Upper lobe of left lung (tissue), 6 donors: ENCODE results near the gene ARL6IP6. TPM values are rescaled to one million over a fixed set of nuclear protein-coding genes. Genes with fewer than 3 reads are reported as not detected.

Source experiments
- ATAC-seq, 2 donors: fragments of 200-7000 bp; cut with Tn5 transposase; one replicate each; pipeline ENCODE4 v1.9.1; 2022; ENCODE audit warnings: mild to moderate bottlenecking in 2 of 2, moderate library complexity in 2 of 2; ENCODE audit not compliant: low FRiP score in 2 of 2
- DNase-seq, 2 donors: peaks; one replicate each; pipeline ENCODE4 v3.0.0-alpha.2; 2019 to 2020
- H3K27ac ChIP-seq, 4 donors: fragments of 200-600 bp; sonication (generic); one replicate each; pipeline ENCODE4 v1.5.1; 2016 to 2019
- H3K27me3 ChIP-seq, 4 donors: fragments of 200-600 bp; sonication (generic); one replicate each; pipeline ENCODE4 v1.5.1; 2017 to 2019
- H3K36me3 ChIP-seq, 4 donors: fragments of 200-600 bp; sonication (generic); one replicate each; pipeline ENCODE4 v1.5.1; 2016 to 2019
- H3K4me1 ChIP-seq, 4 donors: fragments of 200-600 bp; sonication (generic); one replicate each; pipeline ENCODE4 v1.5.1; 2018 to 2019
- H3K4me3 ChIP-seq, 4 donors: fragments of 200-600 bp; sonication (generic); one replicate each; pipeline ENCODE4 v1.5.1; 2017 to 2019; ENCODE audit warnings: mild to moderate bottlenecking in 2 of 4, moderate library complexity in 1 of 4
- H3K9me3 ChIP-seq, 4 donors: fragments of 200-600 bp; sonication (generic); one replicate each; pipeline ENCODE4 v1.5.1; 2018 to 2019
- EP300 ChIP-seq, 4 donors: sonication (generic); formaldehyde crosslinking; IDR thresholded peaks; one replicate each; pipeline ENCODE4 v1.5.1; 2017; ENCODE audit warnings: antibody characterized with exemption in 4 of 4, control low read depth in 2 of 4
- POLR2A ChIP-seq, 4 donors: fragments of 450-650 bp; IDR thresholded peaks; one replicate each; pipeline ENCODE4 v1.5.1; 2016 to 2017; ENCODE audit warnings: antibody characterized with exemption in 4 of 4, mild to moderate bottlenecking in 2 of 4
- POLR2AphosphoS5 ChIP-seq, 2 donors: sonication (generic); formaldehyde crosslinking; IDR thresholded peaks; one replicate each; pipeline ENCODE4 v1.5.1; 2017; ENCODE audit warnings: antibody characterized with exemption in 2 of 2
- WGBS, 2 donors: methylation state at CpG; one replicate each; pipeline ENCODE4 v1.1.5; 2017 to 2018; 5-methylcytosine and 5-hydroxymethylcytosine counted together
- total RNA-seq, 6 donors: library from RNA; depleted of rRNA in 4 of 6; stranded (reverse); fragments of >200 nt in 4 of 6; gene quantifications; one replicate each; pipeline versions ENCODE4 v1.1.0 to v1.2.1, GENCODE V29; 2016 to 2021
- TF ChIP-seq, protein P1 (sequence below), 6 experiments: fragments of 450-650 bp in 4 of 6; fragments of 200-600 bp in 2 of 6; sonication (generic) in 2 of 6; IDR thresholded peaks; one replicate each; pipeline ENCODE4 v1.5.1; 2016 to 2019; ENCODE audit warnings: antibody characterized with exemption in 6 of 6
- donor health status: DM: no; HTN: no; CAD: no; lungs with moderate emphysema.
- donor health status: DM: no; HTN: yes; CAD: no; lungs with severe emphysema.

The ARL6IP6 gene
- total RNA-seq, 6 donors from 2014 or later: 7.5 to 27.4 (median 20.0) TPM

DNA sequence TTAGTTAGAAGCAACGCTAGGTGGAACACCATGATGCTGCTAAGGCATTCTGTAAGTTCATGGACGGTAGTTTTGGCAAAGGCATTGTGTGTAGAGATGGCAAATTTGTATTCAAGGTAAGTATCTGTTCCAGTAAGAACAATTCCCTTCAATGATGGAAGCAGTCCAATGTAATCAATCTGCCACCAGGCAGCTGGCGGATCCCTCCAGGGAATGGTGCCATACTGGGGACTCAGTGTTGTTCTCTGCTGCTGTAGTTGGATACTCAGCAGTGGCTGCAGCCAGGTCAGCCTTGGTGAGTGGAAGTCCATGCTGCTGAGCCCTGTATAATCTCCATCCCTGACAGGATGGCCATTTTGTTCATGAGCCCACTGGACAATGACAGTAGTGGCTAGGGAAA, 62.8 kb downstream of the ARL6IP6 start:
- no peak overlapping the region for H3K27ac ChIP-seq
- H3K9me3 ChIP-seq: no peaks in the 10 kb centered on the region
- WGBS, 2 donors: 79 to 86% methylated on average over 3 of the region's 3 CpGs
- ATAC-seq (no peak), DNase-seq (no peak)
- H3K4me1 ChIP-seq: no peaks in the 10 kb centered on the region
- no peak overlapping the region for H3K4me3 ChIP-seq
- H3K27me3 ChIP-seq: no peaks in the 10 kb centered on the region
- TF ChIP-seq, protein P1, sequence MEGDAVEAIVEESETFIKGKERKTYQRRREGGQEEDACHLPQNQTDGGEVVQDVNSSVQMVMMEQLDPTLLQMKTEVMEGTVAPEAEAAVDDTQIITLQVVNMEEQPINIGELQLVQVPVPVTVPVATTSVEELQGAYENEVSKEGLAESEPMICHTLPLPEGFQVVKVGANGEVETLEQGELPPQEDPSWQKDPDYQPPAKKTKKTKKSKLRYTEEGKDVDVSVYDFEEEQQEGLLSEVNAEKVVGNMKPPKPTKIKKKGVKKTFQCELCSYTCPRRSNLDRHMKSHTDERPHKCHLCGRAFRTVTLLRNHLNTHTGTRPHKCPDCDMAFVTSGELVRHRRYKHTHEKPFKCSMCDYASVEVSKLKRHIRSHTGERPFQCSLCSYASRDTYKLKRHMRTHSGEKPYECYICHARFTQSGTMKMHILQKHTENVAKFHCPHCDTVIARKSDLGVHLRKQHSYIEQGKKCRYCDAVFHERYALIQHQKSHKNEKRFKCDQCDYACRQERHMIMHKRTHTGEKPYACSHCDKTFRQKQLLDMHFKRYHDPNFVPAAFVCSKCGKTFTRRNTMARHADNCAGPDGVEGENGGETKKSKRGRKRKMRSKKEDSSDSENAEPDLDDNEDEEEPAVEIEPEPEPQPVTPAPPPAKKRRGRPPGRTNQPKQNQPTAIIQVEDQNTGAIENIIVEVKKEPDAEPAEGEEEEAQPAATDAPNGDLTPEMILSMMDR (IDR thresholded peaks at IDR 0.05): no peak
- TF ChIP-seq POLR2AphosphoS5 (IDR thresholded peaks at IDR 0.05) (no peak), EP300 (IDR thresholded peaks at IDR 0.05) (no peak)
- no peaks in the 10 kb centered on the region for H3K36me3 ChIP-seq

DNA sequence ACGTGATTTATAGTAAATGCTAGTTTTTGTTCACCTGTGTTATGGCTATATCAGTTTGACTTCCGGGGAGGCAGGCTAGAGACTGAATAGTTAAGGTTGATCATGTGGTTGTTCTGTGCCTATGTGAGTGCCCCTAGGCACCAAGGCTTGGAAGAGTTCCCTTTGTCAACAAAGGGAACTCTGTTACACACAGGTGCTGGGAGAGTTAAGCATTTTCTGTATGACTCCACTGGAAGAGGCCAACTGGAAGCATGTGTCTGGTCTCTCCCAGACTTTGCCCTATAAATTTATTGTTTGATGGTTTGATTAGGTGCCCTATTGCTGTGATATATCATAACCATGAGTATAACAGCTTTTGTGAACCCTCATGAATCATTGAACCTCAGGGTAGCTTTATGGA, 63.8 kb downstream of the ARL6IP6 start:
- ATAC-seq: no peak
- H3K9me3 ChIP-seq: no peaks in the 10 kb centered on the region
- no peaks in the 10 kb centered on the region for H3K36me3 ChIP-seq
- H3K4me1 ChIP-seq: no peaks in the 10 kb centered on the region
- 81 to 86% methylated on average over 2 of the region's 2 CpGs for WGBS, 2 donors
- no peaks in the 10 kb centered on the region for H3K27me3 ChIP-seq
- TF ChIP-seq, protein P1 (IDR thresholded peaks at IDR 0.05): no peak
- TF ChIP-seq POLR2AphosphoS5 (IDR thresholded peaks at IDR 0.05) (no peak), EP300 (IDR thresholded peaks at IDR 0.05) (no peak), POLR2A (IDR thresholded peaks at IDR 0.05) (no peak)
- no peak overlapping the region for H3K4me3 ChIP-seq
- H3K27ac ChIP-seq: no peak overlapping the region
- no peak for DNase-seq

DNA sequence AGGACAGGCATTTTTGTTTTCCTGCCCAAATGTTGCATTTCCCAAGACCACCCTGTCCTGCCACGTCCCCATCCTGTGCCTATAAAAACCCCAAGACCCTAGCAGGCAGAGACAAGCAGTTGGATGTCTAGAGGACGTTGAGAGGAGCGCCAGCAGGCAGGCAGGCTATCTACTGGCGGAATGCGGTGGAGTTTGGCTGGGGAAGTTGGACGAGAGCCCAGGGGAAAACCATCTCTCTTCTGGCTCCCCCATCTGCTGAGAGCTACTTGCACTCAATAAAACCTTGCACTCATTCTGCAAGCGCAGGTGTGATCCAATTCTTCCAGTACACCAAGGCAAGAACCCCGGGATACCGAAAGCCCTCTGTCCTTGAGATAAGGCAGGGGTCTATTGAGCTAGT, 72.5 kb downstream of the ARL6IP6 start:
- ATAC-seq (no peak), DNase-seq (no peak)
- TF ChIP-seq POLR2AphosphoS5 (IDR thresholded peaks at IDR 0.05) (no peak), EP300 (IDR thresholded peaks at IDR 0.05) (no peak), POLR2A (IDR thresholded peaks at IDR 0.05) (no peak)
- TF ChIP-seq, protein P1 (IDR thresholded peaks at IDR 0.05): no peak
- Histone ChIP-seq H3K4me3 (no peak overlapping the region), H3K4me1 (no peaks in the 10 kb centered on the region), H3K27me3 (no peaks in the 10 kb centered on the region), H3K27ac (no peak overlapping the region), H3K36me3 (no peaks in the 10 kb centered on the region), H3K9me3 (no peaks in the 10 kb centered on the region)
- 81 to 88% methylated on average over 9 of the region's 9 CpGs for WGBS, 2 donors

DNA sequence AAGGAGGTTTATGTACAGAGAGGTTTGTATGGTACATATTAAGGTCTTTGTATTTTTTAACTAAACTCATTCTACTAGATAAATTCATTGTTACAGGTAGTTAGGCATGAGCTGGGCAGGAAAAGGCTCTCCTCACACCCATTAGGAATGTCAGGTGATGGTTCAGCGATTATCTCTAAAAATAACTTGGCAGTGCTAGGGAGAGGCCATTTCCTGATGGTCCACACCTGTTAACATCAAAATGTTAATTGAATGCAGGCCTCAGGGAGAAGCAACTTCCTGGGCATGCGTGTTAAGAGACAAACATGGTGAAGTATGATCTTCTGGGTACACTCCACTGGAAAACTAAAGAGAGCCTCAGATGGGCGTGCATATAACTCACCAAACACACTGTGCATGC, 73.6 kb downstream of the ARL6IP6 start:
- ATAC-seq (no peak), DNase-seq (no peak)
- 68 to 74% methylated on average over 3 of the region's 3 CpGs for WGBS, 2 donors
- Histone ChIP-seq H3K4me3 (no peak overlapping the region), H3K27ac (no peak overlapping the region), H3K36me3 (no peaks in the 10 kb centered on the region), H3K9me3 (no peaks in the 10 kb centered on the region), H3K4me1 (no peaks in the 10 kb centered on the region), H3K27me3 (no peaks in the 10 kb centered on the region)
- TF ChIP-seq POLR2AphosphoS5 (IDR thresholded peaks at IDR 0.05) (no peak), EP300 (IDR thresholded peaks at IDR 0.05) (no peak), POLR2A (IDR thresholded peaks at IDR 0.05) (no peak)
- TF ChIP-seq, protein P1 (IDR thresholded peaks at IDR 0.05): no peak

DNA sequence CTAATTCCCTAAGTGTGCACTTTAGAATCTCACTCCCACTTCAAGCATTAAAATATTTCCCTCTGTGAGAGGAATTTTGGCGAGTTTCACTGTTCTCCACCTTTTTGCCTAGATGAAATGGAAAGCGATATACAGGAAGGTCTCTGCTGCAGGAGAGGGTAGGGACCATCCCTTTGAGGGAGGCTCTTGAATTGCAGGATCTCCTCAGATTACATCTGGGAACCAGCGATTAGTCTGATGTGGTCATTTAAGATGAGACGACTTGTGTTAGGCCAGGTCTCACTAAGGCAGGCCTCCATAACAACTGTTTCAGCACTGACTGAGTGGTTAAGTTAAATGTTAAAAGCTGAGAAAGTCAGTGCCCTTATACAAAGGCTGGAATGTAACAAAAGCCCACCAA, 74.6 kb downstream of the ARL6IP6 start:
- Histone ChIP-seq H3K9me3 (no peaks in the 10 kb centered on the region), H3K4me3 (no peak overlapping the region), H3K27me3 (no peaks in the 10 kb centered on the region), H3K36me3 (no peaks in the 10 kb centered on the region), H3K27ac (no peak overlapping the region), H3K4me1 (no peaks in the 10 kb centered on the region)
- ATAC-seq (no peak), DNase-seq (no peak)
- 68 to 74% methylated on average over 4 of the region's 4 CpGs for WGBS, 2 donors
- no peak for TF ChIP-seq POLR2AphosphoS5 (IDR thresholded peaks at IDR 0.05)
- TF ChIP-seq POLR2A (IDR thresholded peaks at IDR 0.05): no peak
- TF ChIP-seq, protein P1 (IDR thresholded peaks at IDR 0.05): no peak
- TF ChIP-seq EP300 (IDR thresholded peaks at IDR 0.05): no peak
